ENCODE data around the gene ST3GAL4. TPM values are rescaled to one million over a fixed set of nuclear protein-coding genes. Genes with fewer than 3 reads are reported as not detected.

ST3GAL4 gene
- total RNA-seq, 2 donors from 2014 or later = 29.2 to 192 TPM

DNA sequence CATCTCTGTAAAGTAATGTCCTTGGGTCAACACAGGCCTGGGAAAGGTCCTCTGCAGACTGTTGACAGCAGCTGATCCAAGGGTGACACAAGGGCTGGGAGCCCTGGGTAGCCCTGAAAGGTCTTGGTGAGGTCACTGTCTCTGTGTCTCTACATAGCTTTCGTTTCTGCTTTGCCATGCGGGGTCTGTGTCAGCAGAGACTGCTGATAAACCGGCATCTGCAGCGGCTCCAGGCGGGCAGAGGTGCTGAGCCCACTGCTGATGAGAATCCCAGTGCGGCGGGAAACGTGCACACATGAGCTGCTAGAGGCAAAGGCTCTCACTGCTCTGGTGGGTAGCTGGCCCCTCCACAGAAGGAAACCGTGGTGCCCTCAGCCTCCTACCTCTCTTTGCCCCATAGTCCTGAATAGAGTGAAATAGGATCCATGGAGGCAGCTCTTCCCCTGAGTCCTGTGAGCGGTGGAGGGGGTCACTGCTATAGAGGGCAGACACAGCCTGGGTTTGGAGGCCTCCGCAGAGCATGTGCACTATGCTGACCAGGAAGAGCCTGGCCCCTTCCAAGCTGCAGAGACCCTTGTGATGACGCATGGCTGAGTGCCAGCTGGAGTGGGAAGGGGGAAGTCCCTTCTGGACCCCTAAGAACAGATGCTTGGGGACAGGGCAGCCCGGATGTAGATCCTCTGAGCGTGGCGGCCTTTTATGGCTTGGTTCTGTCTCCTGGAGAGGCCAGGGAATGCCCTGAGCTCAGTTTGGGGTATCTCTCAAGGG, 17.8 kb upstream of the ST3GAL4 start:
- no peaks in the 10 kb centered on the region for H3K27me3 ChIP-seq (replicated peaks; ENCODE audit: insufficient read depth)
- no peak overlapping the region for H3K4me3 ChIP-seq
- intact Hi-C loops (cut with DNase I) = no loop called here
- H3K9me3 ChIP-seq = no peaks in the 10 kb centered on the region
- H3K4me1 ChIP-seq (replicated peaks) = no peaks in the 10 kb centered on the region
- 89% methylated on average over 15 of the region's 15 CpGs for WGBS
- H3K36me3 ChIP-seq = no peaks in the 10 kb centered on the region
- H3K27ac ChIP-seq = no peak overlapping the region
- TF ChIP-seq POLR2AphosphoS5 (IDR thresholded peaks at IDR 0.05) (no peak), POLR2A (IDR thresholded peaks at IDR 0.05) (no peak)
- TF ChIP-seq, protein P1, sequence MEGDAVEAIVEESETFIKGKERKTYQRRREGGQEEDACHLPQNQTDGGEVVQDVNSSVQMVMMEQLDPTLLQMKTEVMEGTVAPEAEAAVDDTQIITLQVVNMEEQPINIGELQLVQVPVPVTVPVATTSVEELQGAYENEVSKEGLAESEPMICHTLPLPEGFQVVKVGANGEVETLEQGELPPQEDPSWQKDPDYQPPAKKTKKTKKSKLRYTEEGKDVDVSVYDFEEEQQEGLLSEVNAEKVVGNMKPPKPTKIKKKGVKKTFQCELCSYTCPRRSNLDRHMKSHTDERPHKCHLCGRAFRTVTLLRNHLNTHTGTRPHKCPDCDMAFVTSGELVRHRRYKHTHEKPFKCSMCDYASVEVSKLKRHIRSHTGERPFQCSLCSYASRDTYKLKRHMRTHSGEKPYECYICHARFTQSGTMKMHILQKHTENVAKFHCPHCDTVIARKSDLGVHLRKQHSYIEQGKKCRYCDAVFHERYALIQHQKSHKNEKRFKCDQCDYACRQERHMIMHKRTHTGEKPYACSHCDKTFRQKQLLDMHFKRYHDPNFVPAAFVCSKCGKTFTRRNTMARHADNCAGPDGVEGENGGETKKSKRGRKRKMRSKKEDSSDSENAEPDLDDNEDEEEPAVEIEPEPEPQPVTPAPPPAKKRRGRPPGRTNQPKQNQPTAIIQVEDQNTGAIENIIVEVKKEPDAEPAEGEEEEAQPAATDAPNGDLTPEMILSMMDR (IDR thresholded peaks at IDR 0.05) = no peak
- DNase-seq (ENCODE audit: low spot score) = no peak

DNA sequence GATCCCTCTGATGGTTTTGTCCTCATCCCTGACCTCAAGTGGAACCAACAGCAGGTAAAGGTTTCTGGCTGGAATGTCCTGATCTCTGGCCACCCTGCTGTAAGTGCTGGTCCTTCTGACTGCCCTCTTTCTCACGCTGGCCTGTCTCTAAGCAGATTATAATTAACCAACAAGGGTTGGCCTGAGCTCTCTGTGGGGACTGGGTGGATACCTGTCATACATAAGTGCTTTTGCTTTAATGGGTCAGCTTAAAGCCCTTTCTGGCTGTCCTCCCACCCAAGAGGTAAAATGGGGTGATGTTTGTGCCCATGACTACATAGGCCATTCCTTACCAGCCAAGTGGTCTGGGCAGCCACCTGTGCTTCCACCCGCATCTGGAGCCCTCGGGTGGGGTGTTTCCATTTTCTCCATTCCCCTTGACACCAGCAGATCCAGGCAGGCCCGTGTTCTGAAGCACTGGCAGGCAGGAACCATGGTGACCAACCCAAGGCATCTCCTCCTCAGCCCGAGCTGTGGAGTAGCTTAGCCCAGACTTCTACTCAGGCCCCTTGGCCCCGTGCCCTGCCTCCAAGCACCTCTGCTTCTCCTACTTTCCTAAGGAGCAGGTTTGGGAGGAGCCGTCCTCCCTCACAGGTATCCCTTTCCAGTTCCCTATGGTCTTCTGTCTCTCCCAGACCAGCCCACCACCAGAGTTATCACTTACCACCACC, 17.0 kb upstream of the ST3GAL4 start:
- H3K36me3 ChIP-seq = no peaks in the 10 kb centered on the region
- WGBS = 88% methylated on average over 7 of the region's 7 CpGs
- no peak overlapping the region for H3K4me3 ChIP-seq
- no peaks in the 10 kb centered on the region for H3K27me3 ChIP-seq (replicated peaks; ENCODE audit: insufficient read depth)
- DNase-seq (ENCODE audit: low spot score) = no peak
- intact Hi-C loops (cut with DNase I) = no loop called here
- TF ChIP-seq POLR2A (IDR thresholded peaks at IDR 0.05) = no peak
- no peak for TF ChIP-seq POLR2AphosphoS5 (IDR thresholded peaks at IDR 0.05)
- TF ChIP-seq, protein P1 (IDR thresholded peaks at IDR 0.05) = no peak
- H3K27ac ChIP-seq = no peak overlapping the region
- H3K4me1 ChIP-seq (replicated peaks) = no peaks in the 10 kb centered on the region
- no peaks in the 10 kb centered on the region for H3K9me3 ChIP-seq

DNA sequence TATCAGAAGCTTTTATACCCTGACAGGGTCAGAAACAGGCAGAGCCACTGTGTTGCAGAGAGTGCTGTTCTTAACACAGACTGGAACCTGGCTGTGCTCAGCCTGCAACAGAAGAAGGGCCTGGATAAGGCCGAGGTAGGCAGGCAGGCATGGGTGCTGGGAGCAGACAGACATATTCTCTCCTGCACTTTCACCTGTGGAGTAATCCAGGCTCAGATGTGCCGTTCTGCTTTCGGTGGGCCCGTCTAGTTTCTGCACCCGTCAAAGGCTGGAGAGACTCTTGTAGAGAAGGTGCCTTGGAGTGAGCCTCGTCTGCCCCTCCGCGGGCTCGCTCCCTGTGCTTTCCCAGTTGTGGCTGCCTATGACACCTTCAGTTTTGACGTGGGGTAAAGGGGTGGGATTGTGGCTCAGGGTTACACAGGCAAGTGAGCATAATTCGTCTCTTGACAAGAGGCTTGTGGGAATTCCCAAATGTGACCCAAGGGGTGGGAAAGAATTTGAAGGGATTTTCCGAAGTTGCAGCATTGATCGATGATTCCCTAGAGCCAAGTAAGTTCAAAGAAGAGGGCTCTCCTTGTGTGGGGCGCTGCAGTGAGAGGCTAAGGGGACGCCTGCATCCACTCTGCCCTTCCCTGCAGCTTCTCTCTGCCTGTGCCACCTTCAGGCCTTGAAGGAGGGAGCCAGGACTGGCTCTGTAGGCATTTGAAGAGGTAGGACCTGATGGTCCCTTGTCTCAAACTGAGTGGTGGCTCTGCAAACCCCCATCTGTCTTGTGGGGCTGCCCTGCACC, 16.2 kb upstream of the ST3GAL4 start:
- 79% methylated on average over 15 of the region's 15 CpGs for WGBS
- no peaks in the 10 kb centered on the region for H3K27me3 ChIP-seq (replicated peaks; ENCODE audit: insufficient read depth)
- TF ChIP-seq, protein P1 (IDR thresholded peaks at IDR 0.05) = no peak
- TF ChIP-seq POLR2A (IDR thresholded peaks at IDR 0.05) = no peak
- TF ChIP-seq POLR2AphosphoS5 (IDR thresholded peaks at IDR 0.05) = no peak
- intact Hi-C loops (cut with DNase I) = no loop called here
- DNase-seq (ENCODE audit: low spot score) = no peak
- H3K36me3 ChIP-seq = no peaks in the 10 kb centered on the region
- no peaks in the 10 kb centered on the region for H3K4me1 ChIP-seq (replicated peaks)
- no peaks in the 10 kb centered on the region for H3K9me3 ChIP-seq
- H3K27ac ChIP-seq = no peak overlapping the region
- no peak overlapping the region for H3K4me3 ChIP-seq

DNA sequence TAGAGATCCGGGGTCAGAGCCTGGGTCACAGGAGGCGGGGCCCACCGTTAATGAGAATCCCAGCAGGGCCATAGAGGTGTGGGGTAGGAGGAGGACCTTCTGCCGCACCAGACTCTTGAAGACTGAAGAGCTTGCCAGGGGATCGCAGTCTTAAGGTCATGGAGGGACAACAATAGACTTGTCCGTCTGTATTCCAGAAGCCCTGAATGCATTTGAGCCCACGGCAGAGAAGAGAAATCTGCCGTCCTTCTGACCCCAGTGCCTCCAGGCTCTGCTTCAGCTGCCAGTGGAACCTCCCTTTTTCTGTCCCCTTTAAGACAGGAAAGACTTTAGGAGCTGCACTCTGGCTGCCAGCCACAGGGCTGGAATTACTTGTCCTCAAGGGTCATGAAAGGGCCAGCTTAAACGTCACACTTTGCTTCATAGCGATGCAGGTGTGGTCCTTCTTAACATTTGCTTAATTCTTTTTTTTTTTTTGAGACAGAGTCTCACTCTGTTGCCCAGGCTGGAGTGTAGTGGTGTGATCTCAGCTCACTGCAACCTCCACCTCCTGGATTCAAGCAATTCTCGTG, 15.5 kb upstream of the ST3GAL4 start:
- TF ChIP-seq POLR2AphosphoS5 (IDR thresholded peaks at IDR 0.05) (no peak), POLR2A (IDR thresholded peaks at IDR 0.05) (no peak)
- TF ChIP-seq, protein P1 (IDR thresholded peaks at IDR 0.05) = no peak
- Histone ChIP-seq H3K9me3 (no peaks in the 10 kb centered on the region), H3K36me3 (no peaks in the 10 kb centered on the region), H3K27ac (no peak overlapping the region), H3K4me3 (no peak overlapping the region), H3K27me3 (replicated peaks; ENCODE audit: insufficient read depth) (no peaks in the 10 kb centered on the region), H3K4me1 (replicated peaks) (no peaks in the 10 kb centered on the region)
- no peak for DNase-seq (ENCODE audit: low spot score)
- intact Hi-C loops (cut with DNase I) = no loop called here
- 58% methylated on average over 11 of the region's 11 CpGs for WGBS
